NCI-H524 (cell line): ENCODE measurements around the gene ANKEF1.
A peak's percentile ranks its signal among the peaks of the same experiment; 100 is the strongest.

Experiments used
- DNase-seq, 2 experiments: peaks; one replicate each; lab custom pipeline; 2025; lab: John Stamatoyannopoulos, UW

Gene ANKEF1

GRCh38 chr20:10089871-10090587 is 55.2 kb downstream of the ANKEF1 start:
- DNase-seq, result no peak

DNA sequence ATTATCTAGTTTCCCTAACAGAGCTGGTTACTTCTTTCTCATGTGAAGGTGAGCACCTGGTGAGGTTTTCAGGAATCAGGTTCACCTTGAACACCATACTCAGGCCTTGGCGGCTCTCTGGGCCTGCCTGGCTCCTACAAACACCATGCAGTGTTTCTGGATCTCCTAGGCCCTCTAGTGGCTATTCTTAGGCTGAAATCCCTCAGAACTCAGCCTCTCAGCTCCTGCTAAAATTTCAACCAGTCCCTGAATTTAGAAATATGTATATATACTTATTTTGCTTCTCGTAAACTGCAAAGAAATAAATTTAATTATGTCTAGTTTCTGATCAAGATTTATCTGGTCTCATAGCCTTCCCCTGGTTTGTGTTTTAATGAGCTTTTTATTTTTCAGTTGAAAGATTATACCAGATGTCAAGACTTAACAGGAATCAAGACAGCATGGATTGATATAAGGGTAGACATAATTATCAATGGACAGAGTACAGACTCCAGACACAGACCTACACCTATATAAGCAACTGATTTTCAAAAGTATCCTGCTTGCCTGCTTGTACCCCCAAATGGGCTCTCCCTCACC is 55.9 kb downstream of the ANKEF1 start:
- DNase-seq, result peak; percentile 37 to 70

GRCh38 chr20:10093087-10093591 is 58.4 kb downstream of the ANKEF1 start:
- no peak for DNase-seq

DNA sequence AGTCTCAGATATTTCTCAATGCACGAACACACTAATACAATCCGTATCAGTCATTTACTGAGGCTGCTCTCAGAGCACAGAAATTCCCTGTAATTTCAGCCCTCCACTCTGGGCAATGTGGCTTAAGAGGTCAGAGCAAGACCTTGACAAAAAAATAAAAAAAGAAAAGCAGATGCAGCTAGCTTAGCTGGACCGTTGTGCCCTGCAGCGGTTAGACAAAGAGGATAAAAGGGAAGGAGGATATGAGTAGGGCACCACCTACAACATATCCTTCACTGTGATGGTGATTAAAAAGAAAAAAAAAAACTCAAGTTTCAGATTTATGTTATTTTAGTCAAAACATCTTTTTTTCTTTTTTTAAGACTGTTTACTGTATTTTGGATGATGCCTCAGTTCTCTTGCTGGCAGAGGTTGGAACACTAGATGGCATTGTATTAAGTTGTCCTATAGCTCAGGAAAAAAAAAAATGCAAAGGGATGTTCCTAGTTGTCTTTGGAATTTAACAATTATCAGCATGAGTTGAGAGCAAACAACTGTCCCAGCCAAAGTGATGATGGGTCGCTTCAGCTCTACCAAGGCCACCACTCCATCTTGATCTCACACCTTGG is 59.9 kb downstream of the ANKEF1 start:
- DNase-seq, result peak in 1 of 2 experiments; percentile 4

- no peak for DNase-seq
Observed at GRCh38 chr20:10096790-10097189, 62.0 kb downstream of the ANKEF1 start.

DNA sequence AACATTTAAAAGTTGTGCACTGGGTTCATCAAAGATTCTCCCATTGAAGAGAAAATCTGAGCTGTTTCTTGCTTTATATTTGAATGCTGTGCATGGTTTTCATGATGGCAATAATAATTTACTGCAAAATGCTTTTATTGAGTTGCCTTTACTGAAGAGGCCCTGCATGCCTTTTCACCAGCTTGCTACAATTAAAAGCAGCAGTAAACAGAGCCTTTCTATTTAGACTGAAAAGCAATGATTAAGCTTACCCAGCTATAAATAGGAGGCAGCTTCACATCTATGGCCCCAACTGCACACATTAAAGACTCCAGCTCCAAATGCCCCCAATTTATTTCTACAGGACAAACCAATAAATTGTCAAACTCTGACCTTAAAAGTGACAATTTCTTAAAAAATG is 70.3 kb downstream of the ANKEF1 start:
- DNase-seq, result no peak
